MV-4-11 (cell line): Measurements from ENCODE around the gene ELOVL7.
"Not testable (repeated sequence)": the region's sequence is repeated elsewhere in the genome, so short reads cannot be mapped to it uniquely, and the experiment has no call there.

ENCODE experiments used
- DNase-seq: peaks from one replicate; lab custom pipeline; 2025; lab: John Stamatoyannopoulos, UW

Gene ELOVL7

DNA sequence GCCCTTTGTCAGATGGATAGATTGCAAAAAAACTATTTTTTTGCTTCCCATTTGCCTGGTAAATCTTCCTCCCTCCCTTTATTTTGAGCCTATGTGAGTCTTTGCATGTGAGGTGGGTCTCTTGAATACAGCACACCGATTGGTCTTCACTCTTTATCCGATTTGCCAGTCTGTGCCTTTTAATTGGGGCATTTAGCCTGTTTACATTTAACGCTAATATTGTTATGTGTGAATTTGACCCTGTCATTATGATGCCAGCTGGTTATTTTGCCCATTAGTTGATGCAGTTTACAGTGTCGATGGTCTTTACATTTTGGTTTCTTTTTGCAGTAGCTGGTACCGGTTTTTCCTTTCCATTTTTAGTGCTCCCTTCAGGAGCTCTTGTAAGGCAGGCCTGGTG lies 131.1 kb downstream of the ELOVL7 start:
- no peak for DNase-seq

- DNase-seq, result not testable (repeated sequence)
Measured at GRCh38 chr5:60711892-60712291, 132.2 kb downstream of the ELOVL7 start.

- no peak for DNase-seq
Measured at GRCh38 chr5:60710362-60710761, 133.7 kb downstream of the ELOVL7 start.

DNA sequence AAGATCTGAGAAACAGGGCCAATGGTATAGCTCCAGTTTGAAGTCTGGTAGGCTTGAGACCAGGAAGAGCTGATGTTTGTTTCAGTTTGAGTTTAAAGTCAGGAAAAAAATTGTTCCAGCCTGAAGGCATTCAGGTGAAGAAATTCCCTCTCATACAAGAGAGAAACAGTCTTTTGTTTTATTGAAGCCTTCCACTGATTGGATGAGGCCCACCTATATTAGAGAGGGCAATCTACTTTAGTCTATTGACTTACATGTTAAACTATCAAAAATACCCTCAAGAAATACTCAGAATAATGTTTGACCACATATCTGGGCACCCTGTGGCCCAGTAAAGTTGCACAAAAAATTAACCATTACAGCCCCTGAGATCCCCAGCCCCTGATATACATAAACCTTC lies 138.9 kb downstream of the ELOVL7 start:
- no peak for DNase-seq

- no peak for DNase-seq
Measured at GRCh38 chr5:60703944-60704343, 140.1 kb downstream of the ELOVL7 start.
